ENCODE measurements around the gene MATK.

Gene MATK

DNA sequence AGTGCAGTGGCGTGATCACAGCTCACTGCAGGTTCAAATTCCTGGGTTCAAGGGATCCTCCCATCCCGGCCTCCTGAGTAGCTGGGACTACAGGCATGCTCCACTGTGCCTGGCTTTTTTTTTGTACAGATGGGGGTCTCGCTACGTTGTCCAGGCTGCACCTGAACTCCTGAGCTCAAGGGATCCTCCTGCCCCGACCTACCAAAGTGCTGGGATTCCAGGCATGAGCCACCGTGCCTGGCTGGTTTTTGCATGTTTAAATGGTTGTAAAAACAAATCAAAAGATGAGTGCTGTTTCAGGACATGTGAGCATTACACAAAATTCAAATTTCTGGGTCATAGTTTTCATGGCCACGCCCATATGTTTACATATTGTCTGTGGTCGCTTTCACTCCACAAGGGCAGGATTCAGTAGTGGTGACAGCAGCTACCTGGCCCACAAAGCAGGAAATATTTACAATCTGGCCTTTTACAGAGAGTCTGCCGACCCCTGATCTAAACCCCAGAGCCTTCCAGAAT is 5.3 kb downstream of the MATK start:
- H3K4me3 ChIP-seq (ENCODE audit: low read length): no peak overlapping the region
- TF ChIP-seq, protein P1, sequence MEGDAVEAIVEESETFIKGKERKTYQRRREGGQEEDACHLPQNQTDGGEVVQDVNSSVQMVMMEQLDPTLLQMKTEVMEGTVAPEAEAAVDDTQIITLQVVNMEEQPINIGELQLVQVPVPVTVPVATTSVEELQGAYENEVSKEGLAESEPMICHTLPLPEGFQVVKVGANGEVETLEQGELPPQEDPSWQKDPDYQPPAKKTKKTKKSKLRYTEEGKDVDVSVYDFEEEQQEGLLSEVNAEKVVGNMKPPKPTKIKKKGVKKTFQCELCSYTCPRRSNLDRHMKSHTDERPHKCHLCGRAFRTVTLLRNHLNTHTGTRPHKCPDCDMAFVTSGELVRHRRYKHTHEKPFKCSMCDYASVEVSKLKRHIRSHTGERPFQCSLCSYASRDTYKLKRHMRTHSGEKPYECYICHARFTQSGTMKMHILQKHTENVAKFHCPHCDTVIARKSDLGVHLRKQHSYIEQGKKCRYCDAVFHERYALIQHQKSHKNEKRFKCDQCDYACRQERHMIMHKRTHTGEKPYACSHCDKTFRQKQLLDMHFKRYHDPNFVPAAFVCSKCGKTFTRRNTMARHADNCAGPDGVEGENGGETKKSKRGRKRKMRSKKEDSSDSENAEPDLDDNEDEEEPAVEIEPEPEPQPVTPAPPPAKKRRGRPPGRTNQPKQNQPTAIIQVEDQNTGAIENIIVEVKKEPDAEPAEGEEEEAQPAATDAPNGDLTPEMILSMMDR (conservative IDR thresholded peaks at IDR 0.05; ENCODE audit: low read length): no peak
- no peak for DNase-seq (ENCODE audit: low read depth)

GRCh38 chr19:3778899-3779723 is 7.1 kb downstream of the MATK start:
- TF ChIP-seq, protein P1 (conservative IDR thresholded peaks at IDR 0.05; ENCODE audit: low read length): no peak

GRCh38 chr19:3778104-3778867 is 7.9 kb downstream of the MATK start:
- no peak overlapping the region for H3K4me3 ChIP-seq (ENCODE audit: low read length)
- TF ChIP-seq, protein P1 (conservative IDR thresholded peaks at IDR 0.05; ENCODE audit: low read length): no peak
- DNase-seq (ENCODE audit: low read depth): no peak

More at GRCh38 chr19:3778899-3779723, 7.1 kb downstream of the MATK start:
- no peak for DNase-seq (ENCODE audit: low read depth)
- no peak overlapping the region for H3K4me3 ChIP-seq (ENCODE audit: low read length)

GRCh38 chr19:3776479-3777040 is 9.6 kb downstream of the MATK start:
- TF ChIP-seq, protein P1 (conservative IDR thresholded peaks at IDR 0.05; ENCODE audit: low read length): no peak
- H3K4me3 ChIP-seq (ENCODE audit: low read length): no peak overlapping the region
- no peak for DNase-seq (ENCODE audit: low read depth)

GRCh38 chr19:3775831-3776230 is 10.3 kb downstream of the MATK start:
- H3K4me3 ChIP-seq (ENCODE audit: low read length): no peak overlapping the region
- DNase-seq (ENCODE audit: low read depth): no peak
- TF ChIP-seq, protein P1 (conservative IDR thresholded peaks at IDR 0.05; ENCODE audit: low read length): no peak

GRCh38 chr19:3775374-3775711 is 10.8 kb downstream of the MATK start:
- H3K4me3 ChIP-seq (ENCODE audit: low read length): no peak overlapping the region
- no peak for DNase-seq (ENCODE audit: low read depth)
- TF ChIP-seq, protein P1 (conservative IDR thresholded peaks at IDR 0.05; ENCODE audit: low read length): no peak
